Activated CD4-positive, CD25-positive, alpha-beta regulatory T cell treated with anti-CD3 and anti-CD28 coated beads, Interleukin-2, amount 50 U/mL, for 24 hours (primary cell): ENCODE measurements around the gene MTNR1A.

Source experiments
- ATAC-seq, 2 donors: fragments of 150-1000 bp; cut with Tn5 transposase; one replicate each; pipeline ENCODE4 v1.10.0; 2021; ENCODE audit warnings: mild to moderate bottlenecking in 1 of 2, moderate library complexity in 1 of 2

Gene MTNR1A

GRCh38 chr4:186554914-186555827, at the start of gene MTNR1A:
TSS of gene MTNR1A (minus strand) at chr4:186555567. CDS start at chr4:186555365, 202 bp downstream.
- ATAC-seq = no peak

- no peak for ATAC-seq
Measured at GRCh38 chr4:186604124-186604807, 48.9 kb upstream of the MTNR1A start.

- no peak for ATAC-seq
Measured at GRCh38 chr4:186602978-186603377, 47.6 kb upstream of the MTNR1A start.

GRCh38 chr4:186599483-186599882, 44.1 kb upstream of the MTNR1A start:
- no peak for ATAC-seq

- ATAC-seq = no peak
Measured at GRCh38 chr4:186598686-186599085, 43.3 kb upstream of the MTNR1A start.

GRCh38 chr4:186596850-186597390, 41.6 kb upstream of the MTNR1A start:
- ATAC-seq = no peak

GRCh38 chr4:186596346-186596745, 41.0 kb upstream of the MTNR1A start:
- ATAC-seq = no peak

GRCh38 chr4:186593587-186593973, 38.2 kb upstream of the MTNR1A start:
- ATAC-seq = no peak

- ATAC-seq = no peak
Measured at GRCh38 chr4:186592966-186593586, 37.7 kb upstream of the MTNR1A start.

GRCh38 chr4:186592445-186592844, 37.1 kb upstream of the MTNR1A start:
- no peak for ATAC-seq

- ATAC-seq = no peak
Measured at GRCh38 chr4:186591651-186592050, 36.3 kb upstream of the MTNR1A start.

GRCh38 chr4:186588503-186588902, 33.1 kb upstream of the MTNR1A start:
- ATAC-seq = no peak

GRCh38 chr4:186587416-186588018, 32.1 kb upstream of the MTNR1A start:
- no peak for ATAC-seq

- ATAC-seq = no peak
Measured at GRCh38 chr4:186586205-186586604, 30.8 kb upstream of the MTNR1A start.

- ATAC-seq = no peak
Measured at GRCh38 chr4:186584912-186585311, 29.5 kb upstream of the MTNR1A start.

- ATAC-seq = no peak
Measured at GRCh38 chr4:186581421-186581820, 26.1 kb upstream of the MTNR1A start.

GRCh38 chr4:186580669-186581068, 25.3 kb upstream of the MTNR1A start:
- ATAC-seq = no peak

GRCh38 chr4:186570193-186570996, 15.0 kb upstream of the MTNR1A start:
- ATAC-seq = no peak

GRCh38 chr4:186569533-186570192, 14.3 kb upstream of the MTNR1A start:
- no peak for ATAC-seq

- ATAC-seq = no peak
Measured at GRCh38 chr4:186566068-186566467, 10.7 kb upstream of the MTNR1A start.

- no peak for ATAC-seq
Measured at GRCh38 chr4:186563761-186564160, 8.4 kb upstream of the MTNR1A start.
